GM19468 (cell line): Measurements from ENCODE around the gene PTPN23.
A peak's percentile ranks its signal among the peaks of the same experiment; 100 is the strongest.
"Not testable (repeated sequence)": the region's sequence is repeated elsewhere in the genome, so short reads cannot be mapped to it uniquely, and the experiment has no call there.

Experiments
- ATAC-seq: cut with Tn5 transposase; IDR thresholded peaks from one replicate; pipeline ENCODE4 v1.9.1; 2021; ENCODE audit warnings: mild to moderate bottlenecking, moderate library complexity, moderate number of reproducible peaks; ENCODE audit not compliant: unreplicated experiment; ENCODE audit errors: extremely low read depth

PTPN23 gene

GRCh38 chr3:47367631-47368030, 13.2 kb upstream of the PTPN23 start:
- ATAC-seq, result no peak

GRCh38 chr3:47370020-47370419, 10.8 kb upstream of the PTPN23 start:
- ATAC-seq, result not testable (repeated sequence)

GRCh38 chr3:47370887-47371697, 9.7 kb upstream of the PTPN23 start:
- no peak for ATAC-seq

- ATAC-seq, result no peak
Measured at GRCh38 chr3:47374587-47374986, 6.2 kb upstream of the PTPN23 start.

GRCh38 chr3:47376393-47376792, 4.4 kb upstream of the PTPN23 start:
- ATAC-seq, result no peak

- no peak for ATAC-seq
Measured at GRCh38 chr3:47377186-47377585, 3.6 kb upstream of the PTPN23 start.

- ATAC-seq, result no peak
Measured at GRCh38 chr3:47378869-47379268, 2.0 kb upstream of the PTPN23 start.

GRCh38 chr3:47379411-47379899, 1.4 kb upstream of the PTPN23 start:
- no peak for ATAC-seq

- no peak for ATAC-seq
Measured at GRCh38 chr3:47380026-47380600, 708 bp upstream of the PTPN23 start.

GRCh38 chr3:47381317-47382157, 716 bp downstream of the PTPN23 start:
- peak; percentile 40 for ATAC-seq

GRCh38 chr3:47384425-47384824, 3.6 kb downstream of the PTPN23 start:
- no peak for ATAC-seq

GRCh38 chr3:47385007-47385406, 4.2 kb downstream of the PTPN23 start:
- no peak for ATAC-seq

GRCh38 chr3:47385796-47386195, 5.0 kb downstream of the PTPN23 start:
- ATAC-seq, result no peak

- no peak for ATAC-seq
Measured at GRCh38 chr3:47392933-47393332, 12.1 kb downstream of the PTPN23 start.

- no peak for ATAC-seq
Measured at GRCh38 chr3:47394140-47394870, 13.5 kb downstream of the PTPN23 start.

- ATAC-seq, result no peak
Measured at GRCh38 chr3:47394881-47395280, 14.1 kb downstream of the PTPN23 start.

GRCh38 chr3:47398228-47398627, 17.4 kb downstream of the PTPN23 start:
- ATAC-seq, result no peak

- ATAC-seq, result no peak
Measured at GRCh38 chr3:47399016-47399415, 18.2 kb downstream of the PTPN23 start.

- no peak for ATAC-seq
Measured at GRCh38 chr3:47399531-47400270, 18.9 kb downstream of the PTPN23 start.
